Measurements from ENCODE around the gene JAZF1. TPM values are rescaled to one million over a fixed set of nuclear protein-coding genes. Genes with fewer than 3 reads are reported as not detected.

Gene JAZF1
- total RNA-seq, 1 experiment from 2014 or later, result 1.5 TPM

- CTCF ChIA-PET, result interaction anchor here (0.7 kb wide), 1 partner anchor 273 kb away, joined by 5 read pairs; no protein-coding TSS in a partner anchor
- no TSS peak for BruUV-seq (replicated peaks)
- H3K4me3 ChIP-seq (ENCODE audit: low read depth, low read length, poor library complexity, severe bottlenecking), result no peak overlapping the region
- H3K9me3 ChIP-seq (ENCODE audit: low read depth, low read length, poor library complexity, severe bottlenecking), result no peaks in the 10 kb centered on the region
- no peaks in the 10 kb centered on the region for H3K36me3 ChIP-seq (ENCODE audit: insufficient read depth, low read length, poor library complexity, severe bottlenecking)
- intact Hi-C loops (cut with micrococcal nuclease; ENCODE audit: unreplicated experiment), result no loop called here
- no peak for TF ChIP-seq EZH2 (IDR thresholded peaks at IDR 0.05; ENCODE audit: borderline replicate concordance, low read depth, low read length, poor library complexity, severe bottlenecking)
- no peak for TF ChIP-seq CTCF (conservative IDR thresholded peaks at IDR 0.05; ENCODE audit: low read depth, low read length)
- no peaks in the 10 kb centered on the region for H3K27me3 ChIP-seq (replicated peaks; ENCODE audit: insufficient read depth, low read depth, low read length, poor library complexity)
- no peak overlapping the region for H3K27ac ChIP-seq (ENCODE audit: low read depth, low read length, poor library complexity, severe bottlenecking)
- POLR2A ChIA-PET (ENCODE audit: low non-redundant PET), result no interaction called here
- no peaks in the 10 kb centered on the region for H3K4me1 ChIP-seq (ENCODE audit: insufficient read depth, low read length, poor library complexity, severe bottlenecking)
- no peak for DNase-seq (ENCODE audit: low spot score)
Observed at GRCh38 chr7:27846388-27846787, 334.2 kb downstream of the JAZF1 start.

GRCh38 chr7:27843584-27844305, 336.9 kb downstream of the JAZF1 start:
- no TSS peak for BruUV-seq (replicated peaks)
- no peaks in the 10 kb centered on the region for H3K27me3 ChIP-seq (replicated peaks; ENCODE audit: insufficient read depth, low read depth, low read length, poor library complexity)
- TF ChIP-seq CTCF (conservative IDR thresholded peaks at IDR 0.05; ENCODE audit: low read depth, low read length) (no peak), EZH2 (IDR thresholded peaks at IDR 0.05; ENCODE audit: borderline replicate concordance, low read depth, low read length, poor library complexity, severe bottlenecking) (no peak)
- no peaks in the 10 kb centered on the region for H3K36me3 ChIP-seq (ENCODE audit: insufficient read depth, low read length, poor library complexity, severe bottlenecking)
- H3K27ac ChIP-seq (ENCODE audit: low read depth, low read length, poor library complexity, severe bottlenecking), result no peak overlapping the region
- DNase-seq (ENCODE audit: low spot score), result no peak
- intact Hi-C loops (cut with micrococcal nuclease; ENCODE audit: unreplicated experiment), result no loop called here
- no peaks in the 10 kb centered on the region for H3K9me3 ChIP-seq (ENCODE audit: low read depth, low read length, poor library complexity, severe bottlenecking)
- H3K4me3 ChIP-seq (ENCODE audit: low read depth, low read length, poor library complexity, severe bottlenecking), result no peak overlapping the region
- CTCF ChIA-PET, result no interaction called here
- POLR2A ChIA-PET (ENCODE audit: low non-redundant PET), result no interaction called here
- H3K4me1 ChIP-seq (ENCODE audit: insufficient read depth, low read length, poor library complexity, severe bottlenecking), result no peaks in the 10 kb centered on the region

GRCh38 chr7:27842851-27843250, 337.7 kb downstream of the JAZF1 start:
- CTCF ChIA-PET, result no interaction called here
- no peaks in the 10 kb centered on the region for H3K27me3 ChIP-seq (replicated peaks; ENCODE audit: insufficient read depth, low read depth, low read length, poor library complexity)
- H3K27ac ChIP-seq (ENCODE audit: low read depth, low read length, poor library complexity, severe bottlenecking), result no peak overlapping the region
- no TSS peak for BruUV-seq (replicated peaks)
- POLR2A ChIA-PET (ENCODE audit: low non-redundant PET), result no interaction called here
- intact Hi-C loops (cut with micrococcal nuclease; ENCODE audit: unreplicated experiment), result no loop called here
- TF ChIP-seq EZH2 (IDR thresholded peaks at IDR 0.05; ENCODE audit: borderline replicate concordance, low read depth, low read length, poor library complexity, severe bottlenecking), result no peak
- TF ChIP-seq CTCF (conservative IDR thresholded peaks at IDR 0.05; ENCODE audit: low read depth, low read length), result no peak
- H3K4me1 ChIP-seq (ENCODE audit: insufficient read depth, low read length, poor library complexity, severe bottlenecking), result no peaks in the 10 kb centered on the region
- no peak for DNase-seq (ENCODE audit: low spot score)
- no peak overlapping the region for H3K4me3 ChIP-seq (ENCODE audit: low read depth, low read length, poor library complexity, severe bottlenecking)
- no peaks in the 10 kb centered on the region for H3K36me3 ChIP-seq (ENCODE audit: insufficient read depth, low read length, poor library complexity, severe bottlenecking)
- no peaks in the 10 kb centered on the region for H3K9me3 ChIP-seq (ENCODE audit: low read depth, low read length, poor library complexity, severe bottlenecking)
